Measurements from ENCODE around the gene SEL1L3.

- TF ChIP-seq POLR2AphosphoS5 (IDR thresholded peaks at IDR 0.05; ENCODE audit: low read depth, low read length) (no peak), RCOR1 (IDR thresholded peaks at IDR 0.05; ENCODE audit: low read length) (no peak), CTCF (IDR thresholded peaks at IDR 0.05) (no peak), EP300 (IDR thresholded peaks at IDR 0.05; ENCODE audit: borderline replicate concordance in 1 of 2, low read depth in 1 of 2, low read length in 1 of 2) (peak in 1 of 2 experiments; percentile 47; a peak in 1 of 4 replicates), REST (IDR thresholded peaks at IDR 0.05; ENCODE audit: low read depth, low read length) (0 out of 2 replicates have a peak, but pooled peaks have one; percentile 33), MXI1 (IDR thresholded peaks at IDR 0.05; ENCODE audit: low read depth, low read length) (no peak), NRF1 (IDR thresholded peaks at IDR 0.05; ENCODE audit: low read depth, low read length) (no peak), SMC3 (IDR thresholded peaks at IDR 0.05; ENCODE audit: low read depth, low read length) (no peak), CHD2 (IDR thresholded peaks at IDR 0.05; ENCODE audit: low read length, partially characterized antibody) (no peak), EZH2phosphoT487 (IDR thresholded peaks at IDR 0.05; ENCODE audit: borderline replicate concordance, low read depth) (no peak), TCF12 (IDR thresholded peaks at IDR 0.05) (peak; percentile 95), TEAD4 (IDR thresholded peaks at IDR 0.05; ENCODE audit: borderline replicate concordance, insufficient read depth) (no peak), YY1 (IDR thresholded peaks at IDR 0.05; ENCODE audit: low read depth) (no peak), NFIC (IDR thresholded peaks at IDR 0.05; ENCODE audit: borderline replicate concordance) (no peak; the same call in 1 of the 2 replicates)
Measured at GRCh38 chr4:25908491-25908901, 45.7 kb upstream of the SEL1L3 start.
